A549 (cell line): ENCODE measurements around the gene FLVCR1. TPM values are rescaled to one million over a fixed set of nuclear protein-coding genes. Genes with fewer than 3 reads are reported as not detected.

Experiments
- ATAC-seq, 2 experiments: fragments of 200-7000 bp in 1 of 2; fragments of >200 bp in 1 of 2; cut with Nextera tagmentation in 1 of 2; cut with Tn5 transposase in 1 of 2; 3 replicates each; pipeline versions ENCODE4 v1.8.0 to v1.9.1; 2018 to 2020; ENCODE audit warnings: mild to moderate bottlenecking in 1 of 2, moderate library complexity in 1 of 2
- CTCF ChIA-PET: fragments of 300-600 bp; sonication (Branson Sonifier 250); formaldehyde crosslinking; extraction: SDS; loops from one replicate; lab custom pipeline; 2021; ENCODE audit warnings: antibody characterized with exemption, inconsistent platforms; lab: Yijun Ruan, JAX
- POLR2A ChIA-PET: fragments of 350-600 bp; formaldehyde crosslinking; extraction: SDS; loops from one replicate; lab custom pipeline; 2021; ENCODE audit warnings: antibody characterized with exemption, inconsistent platforms; lab: Yijun Ruan, JAX
- DNase-seq, 2 experiments: peaks; one replicate each; pipeline versions ENCODE4 v3.0.0 to v3.0.0-alpha.2; 2011 to 2016; ENCODE audit warnings: low read depth in 1 of 2, low spot score in 1 of 2
- FAIRE-seq: peaks from 2 replicates; lab custom pipeline; 2011; peaks lifted over from hg19 to GRCh38; lab: Jason Lieb, UNC
- H3K27ac ChIP-seq, 2 experiments: fragments of >200 bp; sonication (Bioruptor Twin); formaldehyde crosslinking; 3 replicates each; pipeline ENCODE4 v1.5.1; 2016 to 2017
- H3K4me1 ChIP-seq: fragments of >200 bp; sonication (Bioruptor Twin); formaldehyde crosslinking; 3 replicates; pipeline ENCODE4 v1.6.1; 2016
- H3K4me2 ChIP-seq: fragments of >200 bp; sonication (Bioruptor Twin); formaldehyde crosslinking; 3 replicates; pipeline ENCODE4 v1.6.1; 2016
- H3K4me3 ChIP-seq: fragments of >200 bp; sonication (Bioruptor Twin); formaldehyde crosslinking; 3 replicates; pipeline ENCODE4 v1.5.1; 2016
- H3K9me3 ChIP-seq: fragments of >200 bp; sonication (Bioruptor Twin); formaldehyde crosslinking; 3 replicates; pipeline ENCODE4 v1.6.1; 2016
- CEBPB ChIP-seq, 2 experiments: fragments of >200 bp in 1 of 2; sonication (Bioruptor Twin) in 1 of 2; formaldehyde crosslinking in 1 of 2; IDR thresholded peaks; 2 replicates each; pipeline ENCODE4 v1.6.1; 2012 to 2016
- CHD2 ChIP-seq: fragments of 150-350 bp; IDR thresholded peaks from 2 replicates; pipeline ENCODE4 v1.6.1; 2014; ENCODE audit warnings: low read length; ENCODE audit not compliant: partially characterized antibody
- CHD4 ChIP-seq: fragments of 200-600 bp; sonication (generic); IDR thresholded peaks from 2 replicates; pipeline ENCODE4 v1.6.1; 2016; ENCODE audit warnings: antibody characterized with exemption, mild to moderate bottlenecking, borderline replicate concordance
- EP300 ChIP-seq, 2 experiments: fragments of >200 bp; sonication (Bioruptor Twin); formaldehyde crosslinking; IDR thresholded peaks; 2 replicates in 1 of 2; 3 replicates in 1 of 2; pipeline ENCODE4 v1.6.1; 2016 to 2017
- GATA3 ChIP-seq: IDR thresholded peaks from 2 replicates; pipeline ENCODE4 v1.6.1; 2012; ENCODE audit warnings: borderline replicate concordance
- HDAC2 ChIP-seq: fragments of 200-600 bp; sonication (generic); IDR thresholded peaks from 2 replicates; pipeline ENCODE4 v1.6.1; 2016
- HOXA7 ChIP-seq: fragments of 250-450 bp; sonication (Bioruptor Pico); IDR thresholded peaks from 2 replicates; pipeline ENCODE4 v1.5.0; 2020; ENCODE audit warnings: mild to moderate bottlenecking, moderate library complexity
- HOXB5 ChIP-seq: fragments of 250-450 bp; sonication (Bioruptor Pico); IDR thresholded peaks from 2 replicates; pipeline ENCODE4 v1.5.0; 2020; ENCODE audit warnings: mild to moderate bottlenecking, moderate library complexity
- KDM5A ChIP-seq: fragments of 200-600 bp; sonication (generic); IDR thresholded peaks from 2 replicates; pipeline ENCODE4 v1.6.1; 2016; ENCODE audit warnings: antibody characterized with exemption, mild to moderate bottlenecking
- MYC ChIP-seq: IDR thresholded peaks from 2 replicates; pipeline ENCODE4 v1.6.1; 2012; ENCODE audit warnings: mild to moderate bottlenecking, inconsistent platforms, low read length, improper control_type of control experiment, borderline replicate concordance
- NFE2L2 ChIP-seq: fragments of 150-350 bp; conservative IDR thresholded peaks from 2 replicates; pipeline ENCODE4 v1.6.1; 2014; ENCODE audit warnings: low read length
- PHF8 ChIP-seq: fragments of 200-600 bp; sonication (generic); IDR thresholded peaks from 2 replicates; pipeline ENCODE4 v1.6.1; 2016; ENCODE audit warnings: low read depth, mild to moderate bottlenecking, antibody characterized with exemption, moderate library complexity, borderline replicate concordance
- POLR2A ChIP-seq: IDR thresholded peaks from 2 replicates; pipeline ENCODE4 v1.6.1; 2012; ENCODE audit warnings: mild to moderate bottlenecking, low read length
- RARB ChIP-seq: fragments of 250-450 bp; sonication (Bioruptor Pico); IDR thresholded peaks from 2 replicates; pipeline ENCODE4 v1.8.0; 2021; ENCODE audit warnings: mild to moderate bottlenecking, moderate library complexity
- RCOR1 ChIP-seq: fragments of 150-350 bp; IDR thresholded peaks from 2 replicates; pipeline ENCODE4 v1.6.1; 2014; ENCODE audit warnings: antibody characterized with exemption, low read length, low read depth
- RFX5 ChIP-seq: fragments of 450-650 bp; IDR thresholded peaks from 2 replicates; pipeline ENCODE4 v1.7.1; 2014; ENCODE audit warnings: antibody characterized with exemption, mild to moderate bottlenecking, moderate library complexity
- ZNF302 ChIP-seq: fragments of 250-450 bp; sonication (Bioruptor Pico); IDR thresholded peaks from 2 replicates; pipeline ENCODE4 v1.9.0; 2021; ENCODE audit warnings: inconsistent platforms, mild to moderate bottlenecking, moderate library complexity
- WGBS: methylation state at CpG from one replicate; pipeline ENCODE4 v1.1.6; 2017; ENCODE audit errors: missing lambda C conversion rate; 5-methylcytosine and 5-hydroxymethylcytosine counted together
- polyA plus RNA-seq, 4 experiments: library from polyadenylated mRNA; depleted of rRNA in 3 of 4; stranded (reverse); fragments of >200 nt; fragmentation: RNase III in 1 of 4; extraction: RNeasy Plus Mini Kit Qiagen cat#74134 plus additional on column Dnase treatment in 1 of 4; gene quantifications; 2 replicates in 3 of 4; 3 replicates in 1 of 4; pipeline ENCODE4 v1.2.3, GENCODE V29; 2011 to 2017
- TF ChIP-seq, protein P1 (sequence below): fragments of 200-600 bp; sonication (generic); IDR thresholded peaks from 2 replicates; pipeline ENCODE4 v1.6.1; 2016; ENCODE audit warnings: antibody characterized with exemption, mild to moderate bottlenecking, moderate library complexity
- TF ChIP-seq, protein P2 (sequence below): fragments of >200 bp; sonication (Bioruptor Twin); formaldehyde crosslinking; IDR thresholded peaks from 2 replicates; pipeline ENCODE4 v1.6.1; 2016
- TF ChIP-seq, protein P3 (sequence below): fragments of 250-450 bp; sonication (Bioruptor Pico); IDR thresholded peaks from 2 replicates; pipeline ENCODE4 v1.5.0; 2021; ENCODE audit warnings: mild to moderate bottlenecking, moderate library complexity, borderline replicate concordance
- TF ChIP-seq, protein P4 (sequence below): fragments of 450-650 bp; IDR thresholded peaks from 2 replicates; pipeline ENCODE4 v1.6.1; 2014; ENCODE audit warnings: antibody characterized with exemption
- TF ChIP-seq, protein P5 (sequence below): IDR thresholded peaks from 2 replicates; pipeline ENCODE4 v1.6.1; 2012

FLVCR1 gene
- polyA plus RNA-seq, 2 of the 4 experiments (the other 2 are of a cell fraction): 14.9 to 15.4 TPM

DNA sequence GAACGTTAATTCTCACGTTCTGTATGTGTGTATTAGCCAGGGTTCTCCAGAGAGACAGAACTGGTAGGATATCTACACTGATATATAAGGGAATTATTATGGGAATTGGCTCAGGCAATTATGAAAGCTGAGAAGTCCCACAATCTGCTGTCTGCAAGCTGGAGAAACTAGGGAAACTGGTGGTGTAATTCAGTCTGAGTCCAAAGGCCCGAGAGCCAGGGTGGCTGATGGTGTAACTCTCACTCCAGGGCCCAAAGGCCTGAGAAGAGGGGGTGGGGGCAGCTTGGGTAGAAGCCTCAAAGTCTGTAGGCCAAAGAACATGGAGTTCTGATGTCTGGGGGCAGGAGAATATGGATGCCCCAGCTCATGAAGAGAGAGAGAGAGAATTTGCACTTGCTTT, 79.0 kb downstream of the FLVCR1 start:
- ChIA-PET CTCF (interaction anchor here (0.8 to 1.0 kb wide), 2 partner anchors 11 to 144 kb away, joined by 3 read pairs; no protein-coding TSS in a partner anchor), POLR2A (no interaction called here)
- Histone ChIP-seq H3K4me1 (peaks cover 9% of the 10 kb centered on the region; the same call in 2 of the 3 replicates), H3K4me2 (no peak overlapping the region), H3K27ac (no peak overlapping the region), H3K4me3 (no peak overlapping the region), H3K9me3 (peaks cover 15% of the 10 kb centered on the region; the same call in 2 of the 3 replicates)
- no peak for TF ChIP-seq POLR2A
- TF ChIP-seq NFE2L2: no peak
- TF ChIP-seq RCOR1: no peak
- TF ChIP-seq EP300 (IDR thresholded peaks at IDR 0.05): no peak
- no peak for TF ChIP-seq GATA3
- no peak for TF ChIP-seq ZNF302
- TF ChIP-seq, protein P1, sequence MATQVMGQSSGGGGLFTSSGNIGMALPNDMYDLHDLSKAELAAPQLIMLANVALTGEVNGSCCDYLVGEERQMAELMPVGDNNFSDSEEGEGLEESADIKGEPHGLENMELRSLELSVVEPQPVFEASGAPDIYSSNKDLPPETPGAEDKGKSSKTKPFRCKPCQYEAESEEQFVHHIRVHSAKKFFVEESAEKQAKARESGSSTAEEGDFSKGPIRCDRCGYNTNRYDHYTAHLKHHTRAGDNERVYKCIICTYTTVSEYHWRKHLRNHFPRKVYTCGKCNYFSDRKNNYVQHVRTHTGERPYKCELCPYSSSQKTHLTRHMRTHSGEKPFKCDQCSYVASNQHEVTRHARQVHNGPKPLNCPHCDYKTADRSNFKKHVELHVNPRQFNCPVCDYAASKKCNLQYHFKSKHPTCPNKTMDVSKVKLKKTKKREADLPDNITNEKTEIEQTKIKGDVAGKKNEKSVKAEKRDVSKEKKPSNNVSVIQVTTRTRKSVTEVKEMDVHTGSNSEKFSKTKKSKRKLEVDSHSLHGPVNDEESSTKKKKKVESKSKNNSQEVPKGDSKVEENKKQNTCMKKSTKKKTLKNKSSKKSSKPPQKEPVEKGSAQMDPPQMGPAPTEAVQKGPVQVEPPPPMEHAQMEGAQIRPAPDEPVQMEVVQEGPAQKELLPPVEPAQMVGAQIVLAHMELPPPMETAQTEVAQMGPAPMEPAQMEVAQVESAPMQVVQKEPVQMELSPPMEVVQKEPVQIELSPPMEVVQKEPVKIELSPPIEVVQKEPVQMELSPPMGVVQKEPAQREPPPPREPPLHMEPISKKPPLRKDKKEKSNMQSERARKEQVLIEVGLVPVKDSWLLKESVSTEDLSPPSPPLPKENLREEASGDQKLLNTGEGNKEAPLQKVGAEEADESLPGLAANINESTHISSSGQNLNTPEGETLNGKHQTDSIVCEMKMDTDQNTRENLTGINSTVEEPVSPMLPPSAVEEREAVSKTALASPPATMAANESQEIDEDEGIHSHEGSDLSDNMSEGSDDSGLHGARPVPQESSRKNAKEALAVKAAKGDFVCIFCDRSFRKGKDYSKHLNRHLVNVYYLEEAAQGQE: no peak
- TF ChIP-seq, protein P2, sequence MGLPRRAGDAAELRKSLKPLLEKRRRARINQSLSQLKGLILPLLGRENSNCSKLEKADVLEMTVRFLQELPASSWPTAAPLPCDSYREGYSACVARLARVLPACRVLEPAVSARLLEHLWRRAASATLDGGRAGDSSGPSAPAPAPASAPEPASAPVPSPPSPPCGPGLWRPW: no peak
- TF ChIP-seq HOXA7 (CRISPR knock-in tag): no peak
- 91% methylated on average over 3 of the region's 3 CpGs for WGBS
- no peak for FAIRE-seq
- ATAC-seq: no peak
- no peak for DNase-seq

DNA sequence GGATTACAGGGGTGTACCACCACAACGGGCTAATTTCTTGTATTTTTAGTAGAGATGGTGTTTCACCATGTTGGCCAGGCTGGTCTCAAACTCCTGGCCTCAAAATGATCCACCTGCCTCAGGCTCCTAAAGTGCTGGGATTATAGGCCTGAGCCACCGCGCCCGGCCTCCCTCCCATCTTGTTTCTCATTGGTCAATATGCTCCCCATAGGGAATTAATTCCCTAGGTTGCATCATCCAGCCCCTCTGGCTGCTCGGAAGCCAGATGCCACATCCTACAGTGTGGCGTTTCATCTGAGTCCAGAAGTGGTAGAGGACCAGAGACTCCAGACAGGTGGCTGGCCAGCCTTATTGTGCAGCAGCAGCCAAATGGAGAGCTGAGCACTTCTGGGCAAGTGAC, 80.8 kb downstream of the FLVCR1 start:
- no peak overlapping the region for H3K4me3 ChIP-seq
- ChIA-PET CTCF (interaction anchor here (0.9 to 1.5 kb wide), 2 partner anchors 55 to 274 kb away, joined by 3 to 4 read pairs; no protein-coding TSS in a partner anchor), POLR2A (no interaction called here)
- 79% methylated on average over 6 of the region's 6 CpGs for WGBS
- FAIRE-seq: no peak
- H3K27ac ChIP-seq: no peak overlapping the region
- DNase-seq: no peak
- no peak for ATAC-seq
- H3K4me1 ChIP-seq: no peaks in the 10 kb centered on the region
- TF ChIP-seq HOXB5 (no peak), CHD4 (no peak), POLR2A (no peak), RFX5 (no peak), RCOR1 (no peak), GATA3 (no peak), PHF8 (no peak), CEBPB (IDR thresholded peaks at IDR 0.05) (no peak), MYC (no peak), HDAC2 (no peak), RARB (CRISPR knock-in tag) (no peak), KDM5A (no peak), CHD2 (no peak)
- TF ChIP-seq, protein P3, sequence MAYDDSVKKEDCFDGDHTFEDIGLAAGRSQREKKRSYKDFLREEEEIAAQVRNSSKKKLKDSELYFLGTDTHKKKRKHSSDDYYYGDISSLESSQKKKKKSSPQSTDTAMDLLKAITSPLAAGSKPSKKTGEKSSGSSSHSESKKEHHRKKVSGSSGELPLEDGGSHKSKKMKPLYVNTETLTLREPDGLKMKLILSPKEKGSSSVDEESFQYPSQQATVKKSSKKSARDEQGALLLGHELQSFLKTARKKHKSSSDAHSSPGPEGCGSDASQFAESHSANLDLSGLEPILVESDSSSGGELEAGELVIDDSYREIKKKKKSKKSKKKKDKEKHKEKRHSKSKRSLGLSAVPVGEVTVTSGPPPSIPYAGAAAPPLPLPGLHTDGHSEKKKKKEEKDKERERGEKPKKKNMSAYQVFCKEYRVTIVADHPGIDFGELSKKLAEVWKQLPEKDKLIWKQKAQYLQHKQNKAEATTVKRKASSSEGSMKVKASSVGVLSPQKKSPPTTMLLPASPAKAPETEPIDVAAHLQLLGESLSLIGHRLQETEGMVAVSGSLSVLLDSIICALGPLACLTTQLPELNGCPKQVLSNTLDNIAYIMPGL (CRISPR knock-in tag): no peak
- TF ChIP-seq, protein P4, sequence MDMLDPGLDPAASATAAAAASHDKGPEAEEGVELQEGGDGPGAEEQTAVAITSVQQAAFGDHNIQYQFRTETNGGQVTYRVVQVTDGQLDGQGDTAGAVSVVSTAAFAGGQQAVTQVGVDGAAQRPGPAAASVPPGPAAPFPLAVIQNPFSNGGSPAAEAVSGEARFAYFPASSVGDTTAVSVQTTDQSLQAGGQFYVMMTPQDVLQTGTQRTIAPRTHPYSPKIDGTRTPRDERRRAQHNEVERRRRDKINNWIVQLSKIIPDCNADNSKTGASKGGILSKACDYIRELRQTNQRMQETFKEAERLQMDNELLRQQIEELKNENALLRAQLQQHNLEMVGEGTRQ: no peak
- TF ChIP-seq, protein P5, sequence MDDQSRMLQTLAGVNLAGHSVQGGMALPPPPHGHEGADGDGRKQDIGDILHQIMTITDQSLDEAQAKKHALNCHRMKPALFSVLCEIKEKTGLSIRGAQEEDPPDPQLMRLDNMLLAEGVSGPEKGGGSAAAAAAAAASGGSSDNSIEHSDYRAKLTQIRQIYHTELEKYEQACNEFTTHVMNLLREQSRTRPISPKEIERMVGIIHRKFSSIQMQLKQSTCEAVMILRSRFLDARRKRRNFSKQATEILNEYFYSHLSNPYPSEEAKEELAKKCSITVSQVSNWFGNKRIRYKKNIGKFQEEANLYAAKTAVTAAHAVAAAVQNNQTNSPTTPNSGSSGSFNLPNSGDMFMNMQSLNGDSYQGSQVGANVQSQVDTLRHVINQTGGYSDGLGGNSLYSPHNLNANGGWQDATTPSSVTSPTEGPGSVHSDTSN: no peak
- TF ChIP-seq, protein P1: no peak
- H3K4me2 ChIP-seq: no peak overlapping the region
- peaks cover 15% of the 10 kb centered on the region; the same call in 2 of the 3 replicates for H3K9me3 ChIP-seq
